Measurements from ENCODE around the gene DCAF4. TPM values are rescaled to one million over a fixed set of nuclear protein-coding genes. Genes with fewer than 3 reads are reported as not detected.

The DCAF4 gene
- total RNA-seq, 1 donor from 2014 or later = 14.3 TPM

DNA sequence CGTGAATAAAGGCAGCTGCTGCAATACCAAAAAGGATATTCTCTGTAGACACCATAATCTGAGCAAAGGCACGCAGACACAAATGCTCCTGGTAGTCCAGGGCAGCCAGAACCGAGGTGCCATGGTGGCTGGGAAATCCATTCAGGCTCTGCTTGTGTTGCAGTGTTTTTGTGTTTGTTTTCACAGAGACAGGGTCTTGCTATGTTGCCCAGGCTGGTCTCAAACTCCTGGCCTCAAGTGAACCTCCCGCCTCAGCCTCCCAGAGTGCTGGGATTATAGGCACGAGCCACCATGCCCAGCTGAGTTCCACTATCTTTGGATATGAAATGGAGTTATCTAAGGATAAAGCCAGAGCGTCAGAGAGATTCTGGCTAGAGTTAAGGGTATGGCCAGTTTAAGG is 39.8 kb downstream of the DCAF4 start:
- TF ChIP-seq, protein P1, sequence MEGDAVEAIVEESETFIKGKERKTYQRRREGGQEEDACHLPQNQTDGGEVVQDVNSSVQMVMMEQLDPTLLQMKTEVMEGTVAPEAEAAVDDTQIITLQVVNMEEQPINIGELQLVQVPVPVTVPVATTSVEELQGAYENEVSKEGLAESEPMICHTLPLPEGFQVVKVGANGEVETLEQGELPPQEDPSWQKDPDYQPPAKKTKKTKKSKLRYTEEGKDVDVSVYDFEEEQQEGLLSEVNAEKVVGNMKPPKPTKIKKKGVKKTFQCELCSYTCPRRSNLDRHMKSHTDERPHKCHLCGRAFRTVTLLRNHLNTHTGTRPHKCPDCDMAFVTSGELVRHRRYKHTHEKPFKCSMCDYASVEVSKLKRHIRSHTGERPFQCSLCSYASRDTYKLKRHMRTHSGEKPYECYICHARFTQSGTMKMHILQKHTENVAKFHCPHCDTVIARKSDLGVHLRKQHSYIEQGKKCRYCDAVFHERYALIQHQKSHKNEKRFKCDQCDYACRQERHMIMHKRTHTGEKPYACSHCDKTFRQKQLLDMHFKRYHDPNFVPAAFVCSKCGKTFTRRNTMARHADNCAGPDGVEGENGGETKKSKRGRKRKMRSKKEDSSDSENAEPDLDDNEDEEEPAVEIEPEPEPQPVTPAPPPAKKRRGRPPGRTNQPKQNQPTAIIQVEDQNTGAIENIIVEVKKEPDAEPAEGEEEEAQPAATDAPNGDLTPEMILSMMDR (IDR thresholded peaks at IDR 0.05) = no peak
- no peak overlapping the region for H3K27ac Mint-ChIP-seq (ENCODE audit: unreplicated experiment)
- peaks cover 26% of the 10 kb centered on the region for H3K36me3 Mint-ChIP-seq (ENCODE audit: unreplicated experiment)
- H3K4me3 Mint-ChIP-seq (ENCODE audit: unreplicated experiment) = no peak overlapping the region
- no peak for DNase-seq (ENCODE audit: extremely low spot score, unreplicated experiment)
- H3K9me3 Mint-ChIP-seq (ENCODE audit: unreplicated experiment) = no peaks in the 10 kb centered on the region
- H3K4me1 Mint-ChIP-seq (ENCODE audit: unreplicated experiment) = peaks cover 9% of the 10 kb centered on the region
- H3K27me3 Mint-ChIP-seq (ENCODE audit: unreplicated experiment) = no peaks in the 10 kb centered on the region

DNA sequence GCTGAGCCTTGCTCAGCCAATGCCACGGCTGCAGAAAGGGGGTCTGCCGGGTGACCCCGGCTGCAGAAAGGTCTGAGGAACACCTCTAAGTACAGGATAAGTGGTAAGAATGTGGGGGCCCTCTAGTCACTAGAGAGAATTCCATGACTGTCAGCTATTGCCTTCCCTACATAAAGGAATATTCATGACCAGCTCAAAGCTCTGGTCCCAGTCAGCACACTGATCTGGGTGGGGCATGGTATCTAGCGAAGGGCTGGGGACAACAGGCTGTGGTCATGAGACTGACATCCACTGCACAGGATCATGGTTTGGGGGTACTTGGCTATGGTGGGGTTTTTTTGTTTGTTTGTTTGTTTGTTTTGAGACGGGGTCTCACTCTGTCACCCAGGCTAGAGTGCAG is 42.1 kb downstream of the DCAF4 start:
- Mint-ChIP-seq H3K4me3 (ENCODE audit: unreplicated experiment) (no peak overlapping the region), H3K27ac (ENCODE audit: unreplicated experiment) (no peak overlapping the region)

DNA sequence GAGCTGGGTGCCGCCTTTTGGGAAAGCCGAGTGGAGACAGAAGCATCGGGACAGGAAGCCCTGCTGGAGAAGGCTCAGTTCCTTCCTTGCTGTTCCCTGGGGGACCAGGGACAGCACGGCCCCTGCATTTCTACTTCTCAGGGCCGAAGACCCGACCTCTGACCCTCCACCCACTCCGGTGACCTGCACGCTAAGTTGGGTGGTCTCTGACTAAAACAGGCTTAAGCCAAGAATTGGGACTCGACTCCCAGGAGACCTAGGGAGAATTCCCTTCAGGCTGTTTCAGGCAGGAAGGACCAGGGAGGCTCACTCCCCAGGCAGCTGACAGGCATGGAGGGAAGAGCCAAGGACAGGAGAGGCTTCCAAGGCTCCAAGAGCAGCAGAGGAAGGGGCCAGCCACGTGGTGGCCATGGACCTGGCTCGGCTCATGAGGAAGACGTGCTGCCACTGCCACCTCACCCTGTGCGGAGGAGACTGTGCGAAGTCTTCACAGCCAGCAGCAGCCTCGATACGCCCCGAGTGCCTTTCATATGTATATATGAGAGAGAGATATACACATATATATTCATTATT is 43.9 kb downstream of the DCAF4 start:
- DNase-seq (ENCODE audit: extremely low spot score, unreplicated experiment) = no peak
- TF ChIP-seq, protein P1 (IDR thresholded peaks at IDR 0.05) = no peak
- Mint-ChIP-seq H3K36me3 (ENCODE audit: unreplicated experiment) (peaks cover 42% of the 10 kb centered on the region), H3K9me3 (ENCODE audit: unreplicated experiment) (no peaks in the 10 kb centered on the region), H3K4me1 (ENCODE audit: unreplicated experiment) (no peaks in the 10 kb centered on the region), H3K27me3 (ENCODE audit: unreplicated experiment) (no peaks in the 10 kb centered on the region), H3K27ac (ENCODE audit: unreplicated experiment) (no peak overlapping the region), H3K4me3 (ENCODE audit: unreplicated experiment) (no peak overlapping the region)

More for the DNA sequence above, 42.1 kb downstream of the DCAF4 start:
- H3K36me3 Mint-ChIP-seq (ENCODE audit: unreplicated experiment) = peaks cover 29% of the 10 kb centered on the region
- TF ChIP-seq, protein P1 (IDR thresholded peaks at IDR 0.05) = no peak
- H3K9me3 Mint-ChIP-seq (ENCODE audit: unreplicated experiment) = no peaks in the 10 kb centered on the region
- H3K4me1 Mint-ChIP-seq (ENCODE audit: unreplicated experiment) = no peaks in the 10 kb centered on the region
- DNase-seq (ENCODE audit: extremely low spot score, unreplicated experiment) = no peak
- H3K27me3 Mint-ChIP-seq (ENCODE audit: unreplicated experiment) = no peaks in the 10 kb centered on the region

DNA sequence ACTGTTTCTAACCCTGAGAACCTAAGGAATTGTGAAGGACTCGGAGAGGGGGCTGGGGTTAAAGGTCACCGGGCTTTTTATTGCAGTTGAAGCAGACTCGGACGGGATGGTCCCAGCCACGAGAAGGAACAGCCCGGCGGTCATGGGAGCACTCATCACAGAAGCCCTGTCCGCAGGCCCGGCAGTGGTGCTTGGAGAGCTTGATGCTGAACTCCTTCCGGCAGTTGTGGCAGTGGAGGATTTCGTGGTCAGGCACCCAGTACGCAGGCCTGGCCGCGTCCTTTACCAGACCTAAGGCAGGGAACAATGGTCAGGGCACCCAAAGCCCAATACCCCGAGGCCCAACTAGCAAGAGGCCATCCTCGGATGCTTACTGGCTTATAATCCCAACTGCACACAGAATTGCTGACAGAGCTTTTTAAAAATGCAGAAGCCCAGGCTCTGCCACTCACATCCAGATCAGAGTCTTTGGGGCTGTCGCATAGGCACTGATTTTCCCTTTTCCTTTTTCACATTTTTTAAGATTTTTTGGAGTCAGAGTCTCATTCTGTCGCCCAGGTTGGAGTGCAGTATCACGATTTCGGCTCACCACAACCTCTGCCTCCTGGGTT is 44.7 kb downstream of the DCAF4 start:
- no peaks in the 10 kb centered on the region for H3K27me3 Mint-ChIP-seq (ENCODE audit: unreplicated experiment)
- peaks cover 49% of the 10 kb centered on the region for H3K36me3 Mint-ChIP-seq (ENCODE audit: unreplicated experiment)
- no peaks in the 10 kb centered on the region for H3K9me3 Mint-ChIP-seq (ENCODE audit: unreplicated experiment)
- no peak overlapping the region for H3K27ac Mint-ChIP-seq (ENCODE audit: unreplicated experiment)
- TF ChIP-seq, protein P1 (IDR thresholded peaks at IDR 0.05) = no peak
- H3K4me3 Mint-ChIP-seq (ENCODE audit: unreplicated experiment) = no peak overlapping the region
- H3K4me1 Mint-ChIP-seq (ENCODE audit: unreplicated experiment) = no peaks in the 10 kb centered on the region
- DNase-seq (ENCODE audit: extremely low spot score, unreplicated experiment) = no peak

- Mint-ChIP-seq H3K36me3 (ENCODE audit: unreplicated experiment) (peaks cover 53% of the 10 kb centered on the region), H3K27ac (ENCODE audit: unreplicated experiment) (no peak overlapping the region), H3K27me3 (ENCODE audit: unreplicated experiment) (no peaks in the 10 kb centered on the region), H3K4me3 (ENCODE audit: unreplicated experiment) (no peak overlapping the region), H3K9me3 (ENCODE audit: unreplicated experiment) (no peaks in the 10 kb centered on the region), H3K4me1 (ENCODE audit: unreplicated experiment) (no peaks in the 10 kb centered on the region)
- TF ChIP-seq, protein P1 (IDR thresholded peaks at IDR 0.05) = no peak
- no peak for DNase-seq (ENCODE audit: extremely low spot score, unreplicated experiment)
Observed at GRCh38 chr14:72974661-72975060, 48.4 kb downstream of the DCAF4 start.
